GM18505 (cell line): Measurements from ENCODE around the gene XRCC1.
A peak's percentile ranks its signal among the peaks of the same experiment; 100 is the strongest.
"Not testable (repeated sequence)": the region's sequence is repeated elsewhere in the genome, so short reads cannot be mapped to it uniquely, and the experiment has no call there.

Experiments used
- ATAC-seq: cut with Tn5 transposase; IDR thresholded peaks from one replicate; pipeline ENCODE4 v1.9.1; 2021; ENCODE audit not compliant: unreplicated experiment
- POLR2A ChIP-seq: IDR thresholded peaks from 4 replicates; pipeline ENCODE4 v1.6.1; 2011; ENCODE audit warnings: borderline replicate concordance; ENCODE audit not compliant: insufficient read depth, insufficient read length; ENCODE audit errors: extremely low read depth

XRCC1 gene

DNA sequence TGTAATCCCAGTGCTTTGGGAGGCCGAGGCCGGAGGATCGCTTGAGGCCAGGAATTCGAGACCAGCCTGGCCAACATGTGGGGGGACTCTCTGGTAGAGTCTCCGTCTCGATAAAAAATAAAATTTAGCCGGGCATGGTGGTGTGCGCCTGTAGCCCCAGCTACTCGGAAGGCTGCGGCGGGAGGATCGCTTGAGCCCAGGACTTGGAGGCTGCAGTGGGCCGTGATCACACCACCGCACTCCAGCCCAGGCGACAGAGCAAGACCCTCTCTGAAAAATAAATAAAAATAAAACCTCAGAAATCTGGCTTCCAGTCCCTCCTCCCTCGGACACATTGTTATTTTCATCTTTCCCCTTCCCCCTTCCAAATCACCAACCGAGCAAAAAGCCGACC is 20.3 kb upstream of the XRCC1 start:
- no peak for TF ChIP-seq POLR2A
- ATAC-seq: peak; percentile 2

GRCh38 chr19:43594710-43595604 is 19.6 kb upstream of the XRCC1 start:
- no peak for TF ChIP-seq POLR2A
- peak; percentile 34 for ATAC-seq

GRCh38 chr19:43594081-43594697 is 18.9 kb upstream of the XRCC1 start:
- no peak for TF ChIP-seq POLR2A
- no peak for ATAC-seq

DNA sequence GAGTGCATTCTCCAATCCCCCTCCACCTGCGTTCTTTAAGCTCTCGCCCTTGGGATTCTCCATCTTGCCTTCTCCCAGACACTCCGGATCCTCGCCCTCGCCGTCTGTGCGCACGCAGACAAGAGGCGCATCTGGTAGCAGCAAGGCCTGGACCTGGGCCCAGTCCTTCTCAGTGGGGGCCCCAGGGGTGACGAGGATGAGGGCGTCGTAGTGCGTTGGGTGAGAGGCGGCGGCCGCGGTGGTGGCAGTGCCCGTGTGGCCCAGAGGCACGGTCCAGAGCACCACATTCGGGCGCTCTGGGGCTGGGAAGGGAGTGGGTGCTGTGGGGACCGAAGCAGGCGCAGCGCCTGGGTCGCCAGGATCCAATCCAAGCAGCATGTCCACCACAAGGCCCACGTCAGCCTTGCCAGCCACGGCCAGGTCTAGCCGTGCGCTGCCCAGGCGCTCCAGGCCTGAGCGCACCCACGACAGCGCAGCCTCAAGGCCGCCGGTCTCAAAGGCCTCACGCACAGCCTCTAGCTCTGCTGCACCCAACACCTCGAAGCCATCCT is 17.5 kb upstream of the XRCC1 start:
- ATAC-seq: no peak
- TF ChIP-seq POLR2A: no peak

DNA sequence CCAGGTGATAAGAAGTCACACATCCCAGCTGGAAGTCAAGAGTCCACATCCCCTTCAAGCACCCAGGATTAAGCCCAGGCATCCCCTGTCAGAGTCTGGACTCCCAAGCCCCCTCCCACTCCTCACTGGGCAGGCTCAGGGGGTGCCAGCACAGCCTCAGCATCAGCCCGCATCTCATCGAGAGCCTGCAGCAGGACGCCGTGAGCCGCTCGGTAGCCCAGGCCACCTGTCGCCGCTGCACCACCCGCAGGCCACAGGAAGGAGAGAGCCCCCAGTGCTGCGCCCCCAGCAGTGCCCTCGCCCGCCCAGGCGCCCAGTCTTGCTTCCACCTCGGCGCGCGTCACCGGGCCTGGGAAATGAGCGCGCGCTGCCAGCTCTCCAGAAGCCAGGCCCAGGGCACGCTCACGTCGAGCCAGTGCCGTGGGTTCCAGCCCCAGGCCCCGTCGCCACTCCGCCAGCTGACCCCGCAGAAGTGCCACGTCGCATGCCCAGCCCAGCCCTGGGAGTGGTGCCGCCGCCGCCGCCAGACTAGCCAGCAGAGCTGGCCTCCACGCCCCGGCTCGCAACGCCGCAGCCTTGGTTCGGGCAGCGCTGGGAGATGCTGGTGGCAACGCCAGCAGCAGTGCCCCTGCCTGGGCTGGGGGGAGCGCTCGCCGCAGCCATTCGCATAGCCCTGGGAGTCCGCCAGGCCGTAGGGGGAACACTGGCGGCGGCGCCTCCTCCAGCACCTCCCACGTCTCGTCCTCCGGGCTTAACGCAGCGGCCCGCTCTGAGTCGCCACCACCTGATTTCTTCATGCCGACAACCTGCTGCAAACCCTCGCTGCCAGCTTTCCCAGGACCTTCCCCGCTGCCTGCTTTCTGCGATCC is 16.8 kb upstream of the XRCC1 start:
- no peak for ATAC-seq

DNA sequence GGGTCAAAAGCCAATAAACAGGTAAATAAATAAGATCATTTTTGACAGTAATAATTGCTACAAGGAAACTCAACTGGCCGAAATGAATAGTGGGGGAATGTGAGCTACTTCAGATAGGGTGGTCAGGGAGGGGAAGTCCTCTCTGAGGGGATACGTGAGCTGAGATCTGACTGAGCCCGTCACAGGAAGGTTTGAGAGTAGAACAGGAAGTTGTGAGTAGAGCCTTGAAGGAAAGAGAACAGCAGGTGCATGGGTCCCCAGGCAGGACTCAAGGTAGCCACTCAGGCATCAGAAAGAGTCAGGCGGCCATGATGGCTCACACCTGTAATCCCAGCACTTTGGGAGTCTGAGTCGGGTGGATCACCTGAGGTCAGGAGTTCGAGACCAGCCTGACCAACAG is 14.4 kb upstream of the XRCC1 start:
- no peak for TF ChIP-seq POLR2A

More for the DNA sequence above, 16.8 kb upstream of the XRCC1 start:
- no peak for TF ChIP-seq POLR2A

GRCh38 chr19:43589277-43589676 is 13.9 kb upstream of the XRCC1 start:
- ATAC-seq: no peak
- TF ChIP-seq POLR2A: no peak

More for the DNA sequence above, 14.4 kb upstream of the XRCC1 start:
- no peak for ATAC-seq

DNA sequence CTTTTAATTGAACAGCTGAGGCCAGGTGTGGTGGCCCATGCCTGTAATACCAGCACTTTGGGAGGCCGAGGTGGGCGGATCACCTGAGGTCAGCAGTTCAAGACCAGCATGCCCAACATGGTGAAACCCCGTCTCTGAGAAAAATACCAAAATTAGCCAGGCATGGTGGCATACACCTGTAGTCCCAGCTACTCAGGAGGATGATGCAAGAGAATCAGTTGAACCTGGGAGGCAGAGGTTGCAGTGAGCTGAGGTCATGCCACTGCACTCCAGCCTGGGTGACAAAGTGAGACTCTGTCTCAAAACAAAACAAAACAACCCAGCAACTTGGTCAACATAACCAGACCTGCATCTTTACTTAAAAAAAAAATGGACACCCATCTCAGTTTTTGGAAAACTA is 11.7 kb upstream of the XRCC1 start:
- not testable (repeated sequence) for ATAC-seq

- TF ChIP-seq POLR2A: no peak
- ATAC-seq: no peak
Measured at GRCh38 chr19:43586346-43586745, 11.0 kb upstream of the XRCC1 start.

GRCh38 chr19:43584484-43584883 is 9.2 kb upstream of the XRCC1 start:
- no peak for ATAC-seq
- TF ChIP-seq POLR2A: no peak

DNA sequence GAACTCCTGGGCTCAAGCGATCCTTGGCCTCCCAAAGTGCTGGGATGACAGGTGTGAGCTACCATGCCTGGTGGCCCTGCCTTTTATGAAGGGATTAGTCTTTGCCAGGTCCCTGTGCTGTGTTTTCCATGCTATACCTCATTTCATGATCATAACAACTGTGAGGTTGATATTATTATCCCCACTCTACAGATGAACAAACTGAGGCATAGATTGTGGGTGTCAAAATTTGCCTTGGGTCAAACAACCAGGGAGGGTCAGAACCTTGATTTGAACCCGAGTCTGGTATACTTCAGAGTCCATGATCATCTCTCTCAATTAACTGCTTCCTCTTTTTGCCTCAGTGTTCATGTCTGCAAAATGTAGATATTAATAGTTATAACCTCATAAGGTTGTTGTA is 7.2 kb upstream of the XRCC1 start:
- TF ChIP-seq POLR2A: no peak
- no peak for ATAC-seq

DNA sequence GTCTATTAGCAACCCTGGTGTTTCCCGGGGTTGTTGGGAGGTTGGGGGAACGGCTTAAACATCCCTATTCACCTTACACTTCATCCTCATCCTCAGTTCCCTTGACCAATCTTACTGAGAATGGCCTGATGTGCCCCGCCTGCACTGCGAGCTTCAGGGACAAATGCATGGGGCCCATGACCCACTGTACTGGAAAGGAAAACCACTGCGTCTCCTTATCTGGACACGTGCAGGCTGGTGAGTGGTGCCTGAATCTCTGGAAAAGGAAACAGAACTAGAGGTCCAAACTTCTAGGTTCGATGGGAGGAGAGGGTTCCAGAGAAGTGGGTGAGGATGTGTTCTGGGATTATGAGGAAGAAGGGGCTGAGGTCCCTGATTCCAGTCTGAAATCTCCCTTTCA is 6.1 kb upstream of the XRCC1 start:
- ATAC-seq: no peak
- no peak for TF ChIP-seq POLR2A

- no peak for ATAC-seq
- TF ChIP-seq POLR2A: no peak
Measured at GRCh38 chr19:43578787-43579186, 3.5 kb upstream of the XRCC1 start.
